ENCODE measurements around the gene NPTXR.
"Not testable (repeated sequence)": the region's sequence is repeated elsewhere in the genome, so short reads cannot be mapped to it uniquely, and the experiment has no call there.

- TF ChIP-seq POLR2AphosphoS5 (IDR thresholded peaks at IDR 0.05; ENCODE audit: insufficient read depth, low read depth, low read length); CTCF (IDR thresholded peaks at IDR 0.05; ENCODE audit: extremely low read depth in 1 of 2, insufficient read depth in 1 of 2, low read depth in 1 of 2, low read length in 2 of 2); MYC (IDR thresholded peaks at IDR 0.05; ENCODE audit: low read depth, low read length); EZH2 (IDR thresholded peaks at IDR 0.05; ENCODE audit: borderline replicate concordance, low read depth, low read length, severe bottlenecking); JUN (IDR thresholded peaks at IDR 0.05; ENCODE audit: borderline replicate concordance, insufficient read depth, insufficient read length, low read depth); POLR2A (IDR thresholded peaks at IDR 0.05; ENCODE audit: low read depth, low read length): not testable (repeated sequence)
These were observed 38.7 kb downstream of the NPTXR start for GRCh38 chr22:38805041-38805593.
